ENCODE results near the gene HSPBAP1.

HSPBAP1 gene

GRCh38 chr3:122793568-122794416 is at the start of gene HSPBAP1:
Gene HSPBAP1 (minus strand): TSS chr3:122793831. CDS start chr3:122793680, 151 bp downstream.
- in situ Hi-C loops (cut with MboI; ENCODE audit: low pct_unique_long_range_greater_than_20kb, low sequenced_read_pairs, unreplicated experiment) = no loop called here
- DNase-seq (ENCODE audit: low spot score) = peak; percentile 92
- TF ChIP-seq CTCF (IDR thresholded peaks at IDR 0.05; ENCODE audit: extremely low read depth, insufficient read depth, missing control alignments) = no peak

GRCh38 chr3:122835590-122835989 is 42.0 kb upstream of the HSPBAP1 start:
- no peak for DNase-seq (ENCODE audit: low spot score)
- no peak for TF ChIP-seq CTCF (IDR thresholded peaks at IDR 0.05; ENCODE audit: extremely low read depth, insufficient read depth, missing control alignments)
- in situ Hi-C loops (cut with MboI; ENCODE audit: low pct_unique_long_range_greater_than_20kb, low sequenced_read_pairs, unreplicated experiment) = no loop called here

- TF ChIP-seq CTCF (IDR thresholded peaks at IDR 0.05; ENCODE audit: extremely low read depth, insufficient read depth, missing control alignments) = no peak
- DNase-seq (ENCODE audit: low spot score) = no peak
- in situ Hi-C loops (cut with MboI; ENCODE audit: low pct_unique_long_range_greater_than_20kb, low sequenced_read_pairs, unreplicated experiment) = no loop called here
These were observed 34.6 kb upstream of the HSPBAP1 start for GRCh38 chr3:122828281-122828680.

- in situ Hi-C loops (cut with MboI; ENCODE audit: low pct_unique_long_range_greater_than_20kb, low sequenced_read_pairs, unreplicated experiment) = no loop called here
These were observed 32.6 kb upstream of the HSPBAP1 start for GRCh38 chr3:122826278-122826677.

GRCh38 chr3:122825460-122825859 is 31.8 kb upstream of the HSPBAP1 start:
- no peak for DNase-seq (ENCODE audit: low spot score)
- TF ChIP-seq CTCF (IDR thresholded peaks at IDR 0.05; ENCODE audit: extremely low read depth, insufficient read depth, missing control alignments) = no peak
- in situ Hi-C loops (cut with MboI; ENCODE audit: low pct_unique_long_range_greater_than_20kb, low sequenced_read_pairs, unreplicated experiment) = no loop called here

More at GRCh38 chr3:122826278-122826677, 32.6 kb upstream of the HSPBAP1 start:
- no peak for DNase-seq (ENCODE audit: low spot score)
- TF ChIP-seq CTCF (IDR thresholded peaks at IDR 0.05; ENCODE audit: extremely low read depth, insufficient read depth, missing control alignments) = no peak

GRCh38 chr3:122824465-122825381 is 31.1 kb upstream of the HSPBAP1 start:
- in situ Hi-C loops (cut with MboI; ENCODE audit: low pct_unique_long_range_greater_than_20kb, low sequenced_read_pairs, unreplicated experiment) = no loop called here
- TF ChIP-seq CTCF (IDR thresholded peaks at IDR 0.05; ENCODE audit: extremely low read depth, insufficient read depth, missing control alignments) = no peak
- no peak for DNase-seq (ENCODE audit: low spot score)

Measured in GM13977 (cell line).